GOT3 (cell line): ENCODE measurements around the gene CCDC12.

ENCODE experiments used
- DNase-seq: peaks from one replicate; lab custom pipeline; 2025; ENCODE audit warnings: mixed read lengths; lab: John Stamatoyannopoulos, UW

CCDC12 gene

GRCh38 chr3:46892285-46893145 lies 84.0 kb downstream of the CCDC12 start:
- DNase-seq = peak; percentile 14

GRCh38 chr3:46891132-46891531 lies 85.4 kb downstream of the CCDC12 start:
- no peak for DNase-seq

- DNase-seq = no peak
These were observed 86.4 kb downstream of the CCDC12 start for GRCh38 chr3:46890132-46890531.

GRCh38 chr3:46889381-46890110 lies 87.0 kb downstream of the CCDC12 start:
- no peak for DNase-seq

- no peak for DNase-seq
These were observed 87.8 kb downstream of the CCDC12 start for GRCh38 chr3:46888705-46889104.

- no peak for DNase-seq
These were observed 88.5 kb downstream of the CCDC12 start for GRCh38 chr3:46887980-46888494.

GRCh38 chr3:46885612-46886011 lies 90.9 kb downstream of the CCDC12 start:
- no peak for DNase-seq

GRCh38 chr3:46884929-46885328 lies 91.6 kb downstream of the CCDC12 start:
- DNase-seq = no peak

GRCh38 chr3:46884427-46884826 lies 92.1 kb downstream of the CCDC12 start:
- DNase-seq = no peak

- DNase-seq = no peak
These were observed 92.7 kb downstream of the CCDC12 start for GRCh38 chr3:46883830-46884185.

GRCh38 chr3:46883054-46883829 lies 93.3 kb downstream of the CCDC12 start:
- DNase-seq = no peak

GRCh38 chr3:46882377-46883053 lies 94.0 kb downstream of the CCDC12 start:
- DNase-seq = no peak

- DNase-seq = no peak
These were observed 94.8 kb downstream of the CCDC12 start for GRCh38 chr3:46881596-46882376.

GRCh38 chr3:46880884-46881595 lies 95.5 kb downstream of the CCDC12 start:
- no peak for DNase-seq

- DNase-seq = no peak
These were observed 97.6 kb downstream of the CCDC12 start for GRCh38 chr3:46878781-46879436.

GRCh38 chr3:46877406-46878125 lies 99.0 kb downstream of the CCDC12 start, which contains the start of gene PTH1R:
TSS of gene PTH1R (plus strand) at chr3:46877721. CDS start at chr3:46883560, 5,839 bp downstream.
- no peak for DNase-seq

- no peak for DNase-seq
These were observed 99.9 kb downstream of the CCDC12 start for GRCh38 chr3:46876313-46877300.

GRCh38 chr3:46875560-46875959 lies 101.0 kb downstream of the CCDC12 start:
- no peak for DNase-seq
